A673 (cell line): Measurements from ENCODE around the gene ESAM. TPM values are rescaled to one million over a fixed set of nuclear protein-coding genes. Genes with fewer than 3 reads are reported as not detected.

Experiments used
- BruUV-seq: library from RNA; stranded (reverse); fragments of 400-500 nt; replicated peaks from 2 replicates; lab custom pipeline; 2021; lab: Mats Ljungman, UMichigan
- CTCF ChIA-PET: fragments of 300-600 bp; sonication (Branson Sonifier 250); formaldehyde crosslinking; loops from one replicate; lab custom pipeline; 2022; ENCODE audit warnings: antibody characterized with exemption; lab: Charles Lee
- POLR2A ChIA-PET: fragments of 300-600 bp; sonication (Branson Sonifier 250); formaldehyde crosslinking; loops from one replicate; lab custom pipeline; 2022; ENCODE audit warnings: antibody characterized with exemption; ENCODE audit not compliant: low non-redundant PET; lab: Charles Lee
- DNase-seq: peaks from one replicate; pipeline ENCODE4 v3.0.0-alpha.2; 2015; ENCODE audit warnings: low spot score
- H3K27ac ChIP-seq: fragments of 200-600 bp; sonication (generic); 2 replicates; pipeline ENCODE4 v1.5.1; 2016; ENCODE audit warnings: mixed run types, low read depth, mild to moderate bottlenecking, mixed read lengths, antibody characterized with exemption, low read length; ENCODE audit not compliant: poor library complexity, severe bottlenecking
- H3K27me3 ChIP-seq: fragments of 200-600 bp; sonication (generic); replicated peaks from 2 replicates; pipeline ENCODE4 v1.6.1; 2017; ENCODE audit warnings: mixed run types, low read depth, mild to moderate bottlenecking, mixed read lengths, antibody characterized with exemption, low read length; ENCODE audit not compliant: insufficient read depth, poor library complexity
- H3K36me3 ChIP-seq: fragments of 200-600 bp; sonication (generic); 2 replicates; pipeline ENCODE4 v1.6.1; 2016; ENCODE audit warnings: mixed run types, mild to moderate bottlenecking, mixed read lengths, antibody characterized with exemption, low read length; ENCODE audit not compliant: insufficient read depth, poor library complexity, severe bottlenecking
- H3K4me1 ChIP-seq: fragments of 200-600 bp; sonication (generic); 2 replicates; pipeline ENCODE4 v1.6.1; 2017; ENCODE audit warnings: mixed run types, mild to moderate bottlenecking, mixed read lengths, antibody characterized with exemption, low read length; ENCODE audit not compliant: insufficient read depth, poor library complexity, severe bottlenecking
- H3K4me3 ChIP-seq: fragments of 200-600 bp; sonication (generic); 2 replicates; pipeline ENCODE4 v1.5.1; 2016; ENCODE audit warnings: low read depth, mixed run types, mild to moderate bottlenecking, mixed read lengths, low read length; ENCODE audit not compliant: poor library complexity, severe bottlenecking
- H3K9me3 ChIP-seq: fragments of 200-600 bp; sonication (generic); 2 replicates; pipeline ENCODE4 v1.6.1; 2016; ENCODE audit warnings: mixed run types, low read depth, mild to moderate bottlenecking, mixed read lengths, antibody characterized with exemption, low read length; ENCODE audit not compliant: poor library complexity, severe bottlenecking
- CTCF ChIP-seq: fragments of 300-800, 200-600 bp; sonication (generic); conservative IDR thresholded peaks from 2 replicates; pipeline ENCODE4 v1.5.1; 2017; ENCODE audit warnings: low read depth, mild to moderate bottlenecking, antibody characterized with exemption, low read length, moderate library complexity, mixed read lengths
- EZH2 ChIP-seq: fragments of 200-600 bp; sonication (generic); IDR thresholded peaks from 2 replicates; pipeline ENCODE4 v1.6.1; 2017; ENCODE audit warnings: borderline replicate concordance, low read depth, mild to moderate bottlenecking, mixed read lengths, antibody characterized with exemption, low read length; ENCODE audit not compliant: poor library complexity, severe bottlenecking
- intact Hi-C: fragments of 100-400 bp; cut with micrococcal nuclease; formaldehyde crosslinking; loops from one replicate; pipeline ENCODE4 v1.10.0; 2022; ENCODE audit not compliant: unreplicated experiment
- total RNA-seq: library from RNA; stranded (reverse); gene quantifications from 2 replicates; pipeline ENCODE4 v1.2.3, GENCODE V29; 2021

Gene ESAM
- total RNA-seq, 1 experiment from 2014 or later, result 1.5 TPM

- ChIA-PET CTCF (interaction anchor here (0.6 kb wide), 1 partner anchor 106 kb away, joined by 5 read pairs; no protein-coding TSS in a partner anchor), POLR2A (interaction anchor here (0.7 kb wide), 1 partner anchor 126 kb away, joined by 3 read pairs; no protein-coding TSS in a partner anchor)
- no peaks in the 10 kb centered on the region for H3K4me1 ChIP-seq
- no peak overlapping the region for H3K27ac ChIP-seq
- intact Hi-C loops, result no loop called here
- no peaks in the 10 kb centered on the region for H3K36me3 ChIP-seq
- no TSS peak for BruUV-seq
- no peaks in the 10 kb centered on the region for H3K27me3 ChIP-seq
- TF ChIP-seq EZH2 (no peak), CTCF (no peak)
- DNase-seq, result no peak
- no peak overlapping the region for H3K4me3 ChIP-seq
- no peaks in the 10 kb centered on the region for H3K9me3 ChIP-seq
Measured at GRCh38 chr11:124756033-124756752, 5.9 kb downstream of the ESAM start.

- POLR2A ChIA-PET, result no interaction called here
- Histone ChIP-seq H3K27ac (no peak overlapping the region), H3K36me3 (no peaks in the 10 kb centered on the region), H3K4me3 (no peak overlapping the region), H3K4me1 (no peaks in the 10 kb centered on the region), H3K27me3 (no peaks in the 10 kb centered on the region), H3K9me3 (no peaks in the 10 kb centered on the region)
- intact Hi-C loops, result no loop called here
- DNase-seq, result no peak
- no TSS peak for BruUV-seq
- TF ChIP-seq CTCF, result no peak
- no peak for TF ChIP-seq EZH2
- CTCF ChIA-PET, result no interaction called here
Measured at GRCh38 chr11:124754710-124755109, 7.4 kb downstream of the ESAM start.

- H3K27ac ChIP-seq, result no peak overlapping the region
- CTCF ChIA-PET, result no interaction called here
- no peaks in the 10 kb centered on the region for H3K4me1 ChIP-seq
- POLR2A ChIA-PET, result no interaction called here
- no peak overlapping the region for H3K4me3 ChIP-seq
- no peaks in the 10 kb centered on the region for H3K9me3 ChIP-seq
- DNase-seq, result no peak
- intact Hi-C loops, result no loop called here
- no TSS peak for BruUV-seq
- no peak for TF ChIP-seq CTCF
- TF ChIP-seq EZH2, result no peak
- H3K36me3 ChIP-seq, result no peaks in the 10 kb centered on the region
- no peaks in the 10 kb centered on the region for H3K27me3 ChIP-seq
Measured at GRCh38 chr11:124754309-124754708, 7.8 kb downstream of the ESAM start.
